A549 (cell line): ENCODE data around the gene IGFL4. TPM values are rescaled to one million over a fixed set of nuclear protein-coding genes. Genes with fewer than 3 reads are reported as not detected.
A peak's percentile ranks its signal among the peaks of the same experiment; 100 is the strongest.

Source experiments
- ATAC-seq, 2 experiments: fragments of 200-7000 bp in 1 of 2; fragments of >200 bp in 1 of 2; cut with Nextera tagmentation in 1 of 2; cut with Tn5 transposase in 1 of 2; 3 replicates each; pipeline versions ENCODE4 v1.8.0 to v1.9.1; 2018 to 2020; ENCODE audit warnings: mild to moderate bottlenecking in 1 of 2, moderate library complexity in 1 of 2
- CTCF ChIA-PET: fragments of 300-600 bp; sonication (Branson Sonifier 250); formaldehyde crosslinking; extraction: SDS; loops from one replicate; lab custom pipeline; 2021; ENCODE audit warnings: antibody characterized with exemption, inconsistent platforms; lab: Yijun Ruan, JAX
- POLR2A ChIA-PET: fragments of 350-600 bp; formaldehyde crosslinking; extraction: SDS; loops from one replicate; lab custom pipeline; 2021; ENCODE audit warnings: antibody characterized with exemption, inconsistent platforms; lab: Yijun Ruan, JAX
- DNase-seq, 2 experiments: peaks; one replicate each; pipeline versions ENCODE4 v3.0.0 to v3.0.0-alpha.2; 2011 to 2016; ENCODE audit warnings: low read depth in 1 of 2, low spot score in 1 of 2
- FAIRE-seq: peaks from 2 replicates; lab custom pipeline; 2011; peaks lifted over from hg19 to GRCh38; lab: Jason Lieb, UNC
- H3K27ac ChIP-seq, 2 experiments: fragments of >200 bp; sonication (Bioruptor Twin); formaldehyde crosslinking; 3 replicates each; pipeline ENCODE4 v1.5.1; 2016 to 2017
- H3K4me1 ChIP-seq: fragments of >200 bp; sonication (Bioruptor Twin); formaldehyde crosslinking; 3 replicates; pipeline ENCODE4 v1.6.1; 2016
- H3K4me2 ChIP-seq: fragments of >200 bp; sonication (Bioruptor Twin); formaldehyde crosslinking; 3 replicates; pipeline ENCODE4 v1.6.1; 2016
- H3K4me3 ChIP-seq: fragments of >200 bp; sonication (Bioruptor Twin); formaldehyde crosslinking; 3 replicates; pipeline ENCODE4 v1.5.1; 2016
- H3K9me3 ChIP-seq: fragments of >200 bp; sonication (Bioruptor Twin); formaldehyde crosslinking; 3 replicates; pipeline ENCODE4 v1.6.1; 2016
- CBX2 ChIP-seq: fragments of 200-600 bp; sonication (generic); IDR thresholded peaks from 2 replicates; pipeline ENCODE4 v1.6.1; 2016; ENCODE audit warnings: low read depth, mild to moderate bottlenecking, borderline replicate concordance
- CBX8 ChIP-seq: fragments of 200-600 bp; sonication (generic); IDR thresholded peaks from 2 replicates; pipeline ENCODE4 v1.6.1; 2016
- E2F6 ChIP-seq: IDR thresholded peaks from 2 replicates; pipeline ENCODE4 v1.6.1; 2012; ENCODE audit warnings: low read depth, borderline replicate concordance
- EHMT2 ChIP-seq: fragments of 200-600 bp; sonication (generic); IDR thresholded peaks from 2 replicates; pipeline ENCODE4 v1.6.1; 2016; ENCODE audit warnings: antibody characterized with exemption, low read depth, mild to moderate bottlenecking, moderate library complexity
- EP300 ChIP-seq, 2 experiments: fragments of >200 bp; sonication (Bioruptor Twin); formaldehyde crosslinking; IDR thresholded peaks; 2 replicates in 1 of 2; 3 replicates in 1 of 2; pipeline ENCODE4 v1.6.1; 2016 to 2017
- ESRRA ChIP-seq: fragments of 150-350 bp; IDR thresholded peaks from 2 replicates; pipeline ENCODE4 v1.6.1; 2014; ENCODE audit warnings: mild to moderate bottlenecking, low read length, borderline replicate concordance
- FOSB ChIP-seq: fragments of 250-450 bp; sonication (Bioruptor Pico); IDR thresholded peaks from 2 replicates; pipeline ENCODE4 v1.5.0; 2020; ENCODE audit warnings: mild to moderate bottlenecking, moderate library complexity
- GATA3 ChIP-seq: IDR thresholded peaks from 2 replicates; pipeline ENCODE4 v1.6.1; 2012; ENCODE audit warnings: borderline replicate concordance
- HES2 ChIP-seq: fragments of >200 bp; sonication (Bioruptor Twin); formaldehyde crosslinking; IDR thresholded peaks from 2 replicates; pipeline ENCODE4 v1.6.1; 2016
- HMGXB4 ChIP-seq: fragments of 250-450 bp; sonication (Bioruptor Pico); IDR thresholded peaks from 2 replicates; pipeline ENCODE4 v1.5.0; 2021; ENCODE audit warnings: mild to moderate bottlenecking, moderate library complexity, borderline replicate concordance
- HOXB5 ChIP-seq: fragments of 250-450 bp; sonication (Bioruptor Pico); IDR thresholded peaks from 2 replicates; pipeline ENCODE4 v1.5.0; 2020; ENCODE audit warnings: mild to moderate bottlenecking, moderate library complexity
- JUN ChIP-seq, 2 experiments: fragments of >200 bp; sonication (Bioruptor Twin); formaldehyde crosslinking; IDR thresholded peaks; 2 replicates in 1 of 2; 3 replicates in 1 of 2; pipeline ENCODE4 v1.6.1; 2016 to 2017
- KDM1A ChIP-seq: fragments of 200-600 bp; sonication (generic); IDR thresholded peaks from 2 replicates; pipeline ENCODE4 v1.6.1; 2016; ENCODE audit warnings: low read depth, mild to moderate bottlenecking
- KDM5A ChIP-seq: fragments of 200-600 bp; sonication (generic); IDR thresholded peaks from 2 replicates; pipeline ENCODE4 v1.6.1; 2016; ENCODE audit warnings: antibody characterized with exemption, mild to moderate bottlenecking
- MAZ ChIP-seq: fragments of 150-350 bp; IDR thresholded peaks from 2 replicates; pipeline ENCODE4 v1.6.1; 2014; ENCODE audit warnings: antibody characterized with exemption, low read depth, low read length, borderline replicate concordance
- NFE2L2 ChIP-seq: fragments of 150-350 bp; conservative IDR thresholded peaks from 2 replicates; pipeline ENCODE4 v1.6.1; 2014; ENCODE audit warnings: low read length
- NR3C1 ChIP-seq: fragments of >200 bp; sonication (Bioruptor Twin); formaldehyde crosslinking; IDR thresholded peaks from 3 replicates; pipeline ENCODE4 v1.6.1; 2017
- RAD21 ChIP-seq, 2 experiments: fragments of >200 bp in 1 of 2; sonication (Bioruptor Twin) in 1 of 2; formaldehyde crosslinking in 1 of 2; IDR thresholded peaks in 1 of 2; conservative IDR thresholded peaks in 1 of 2; 2 replicates in 1 of 2; 3 replicates in 1 of 2; pipeline ENCODE4 v1.6.1; 2012 to 2018; ENCODE audit warnings: inconsistent platforms in 1 of 2
- REST ChIP-seq: fragments of 200-600 bp; sonication (generic); IDR thresholded peaks from 2 replicates; pipeline ENCODE4 v1.6.1; 2016; ENCODE audit warnings: antibody characterized with exemption, mild to moderate bottlenecking, moderate library complexity
- RFX5 ChIP-seq: fragments of 450-650 bp; IDR thresholded peaks from 2 replicates; pipeline ENCODE4 v1.7.1; 2014; ENCODE audit warnings: antibody characterized with exemption, mild to moderate bottlenecking, moderate library complexity
- SMC3 ChIP-seq: fragments of >200 bp; sonication (Bioruptor Twin); formaldehyde crosslinking; IDR thresholded peaks from 3 replicates; pipeline ENCODE4 v1.6.1; 2018; ENCODE audit warnings: inconsistent platforms
- TP53 ChIP-seq: fragments of 250-450 bp; sonication (Bioruptor Pico); IDR thresholded peaks from 2 replicates; pipeline ENCODE4 v1.5.0; 2021; ENCODE audit warnings: mild to moderate bottlenecking, moderate library complexity
- ZC3H11A ChIP-seq: fragments of 450-650 bp; IDR thresholded peaks from 2 replicates; pipeline ENCODE4 v1.6.1; 2014; ENCODE audit warnings: antibody characterized with exemption, mild to moderate bottlenecking
- ZNF302 ChIP-seq: fragments of 250-450 bp; sonication (Bioruptor Pico); IDR thresholded peaks from 2 replicates; pipeline ENCODE4 v1.9.0; 2021; ENCODE audit warnings: inconsistent platforms, mild to moderate bottlenecking, moderate library complexity
- WGBS: methylation state at CpG from one replicate; pipeline ENCODE4 v1.1.6; 2017; ENCODE audit errors: missing lambda C conversion rate; 5-methylcytosine and 5-hydroxymethylcytosine counted together
- polyA plus RNA-seq, 4 experiments: library from polyadenylated mRNA; depleted of rRNA in 3 of 4; stranded (reverse); fragments of >200 nt; fragmentation: RNase III in 1 of 4; extraction: RNeasy Plus Mini Kit Qiagen cat#74134 plus additional on column Dnase treatment in 1 of 4; gene quantifications; 2 replicates in 3 of 4; 3 replicates in 1 of 4; pipeline ENCODE4 v1.2.3, GENCODE V29; 2011 to 2017

Gene IGFL4
- polyA plus RNA-seq, 2 of the 4 experiments (the other 2 are of a cell fraction) = 1.7 to 3.1 TPM

GRCh38 chr19:46060012-46060411 lies 19.2 kb upstream of the IGFL4 start:
- Histone ChIP-seq H3K4me3 (no peak overlapping the region), H3K9me3 (no peaks in the 10 kb centered on the region), H3K27ac (no peak overlapping the region), H3K4me1 (peaks cover 9% of the 10 kb centered on the region), H3K4me2 (no peak overlapping the region)
- POLR2A ChIA-PET = no interaction called here
- no peak for TF ChIP-seq ESRRA
- peak; percentile 69; the same call in 1 of the 2 replicates for TF ChIP-seq CBX8
- 51% methylated on average over 2 of the region's 2 CpGs for WGBS
- CTCF ChIA-PET = interaction anchor here (1.0 to 36.0 kb wide), 7 partner anchors 10 to 205 kb away, joined by 3 to 713 read pairs (median 5); partner anchors contain the start of gene PGLYRP1
- no peak for DNase-seq
- ATAC-seq = no peak
- no peak for FAIRE-seq

- CTCF ChIA-PET = interaction anchor here (0.8 to 36.0 kb wide), 4 partner anchors 9 to 131 kb away, joined by 3 to 713 read pairs (median 239); no protein-coding TSS in a partner anchor
- no peak for ATAC-seq
Measured at GRCh38 chr19:46058778-46059177, 18.0 kb upstream of the IGFL4 start.

GRCh38 chr19:46056536-46056935 lies 15.7 kb upstream of the IGFL4 start:
- peak overlapping the region; percentile 29 for H3K4me2 ChIP-seq
- no peak for TF ChIP-seq ZC3H11A
- no peak for TF ChIP-seq RFX5
- TF ChIP-seq ZNF302 (CRISPR knock-in tag) = no peak
- no peak for TF ChIP-seq EP300 (IDR thresholded peaks at IDR 0.05)
- no peak for TF ChIP-seq KDM5A
- TF ChIP-seq REST = no peak
- no peak for TF ChIP-seq NR3C1
- TF ChIP-seq MAZ = no peak
- no peak for TF ChIP-seq NFE2L2
- TF ChIP-seq TP53 (CRISPR knock-in tag) = no peak
- no peak for TF ChIP-seq HES2
- no peak for TF ChIP-seq JUN (IDR thresholded peaks at IDR 0.05)
- no peak for TF ChIP-seq E2F6
- TF ChIP-seq EHMT2 = no peak
- TF ChIP-seq KDM1A = no peak
- TF ChIP-seq FOSB = no peak
- TF ChIP-seq HMGXB4 (CRISPR knock-in tag) = no peak
- no peak for TF ChIP-seq CBX8
- TF ChIP-seq, all 56 proteins: peak for 0
- H3K9me3 ChIP-seq = no peaks in the 10 kb centered on the region
- ChIA-PET POLR2A (no interaction called here), CTCF (interaction anchor here (0.6 to 36.0 kb wide), 6 partner anchors 6 to 247 kb away, joined by 3 to 713 read pairs (median 12); no protein-coding TSS in a partner anchor)
- peaks cover 8% of the 10 kb centered on the region; the same call in 2 of the 3 replicates for H3K4me1 ChIP-seq
- FAIRE-seq = no peak
- peak in 1 of 2 experiments; percentile 30; a peak in 2 of 6 replicates for ATAC-seq
- peak in 1 of 2 experiments; percentile 27 for DNase-seq
- WGBS = 12% methylated on average over 4 of the region's 4 CpGs
- no peak overlapping the region for H3K4me3 ChIP-seq
- H3K27ac ChIP-seq = peak overlapping the region in 1 of 2 experiments; percentile 51; a peak in 2 of 6 replicates

More at GRCh38 chr19:46058778-46059177, 18.0 kb upstream of the IGFL4 start:
- Histone ChIP-seq H3K4me3 (no peak overlapping the region), H3K27ac (no peak overlapping the region), H3K4me1 (peaks cover 8% of the 10 kb centered on the region; the same call in 2 of the 3 replicates), H3K9me3 (no peaks in the 10 kb centered on the region), H3K4me2 (no peak overlapping the region)
- POLR2A ChIA-PET = no interaction called here
- WGBS = 67% methylated on average over 3 of the region's 3 CpGs
- DNase-seq (no peak), FAIRE-seq (no peak)
- TF ChIP-seq GATA3 (no peak), EHMT2 (no peak), HOXB5 (CRISPR knock-in tag) (no peak), FOSB (no peak), RAD21 (conservative IDR thresholded peaks at IDR 0.05 in 1 of 2, IDR thresholded peaks at IDR 0.05 in 1 of 2) (no peak), SMC3 (no peak), ZNF302 (CRISPR knock-in tag) (no peak), E2F6 (no peak), CBX2 (no peak)
